HUES64 (cell line): Measurements from ENCODE around the gene SAC3D1.

ENCODE experiments used
- H3K27ac ChIP-seq: 2 replicates; pipeline ENCODE4 v1.7.0; 2013; ENCODE audit warnings: low read depth, low read length, inconsistent platforms
- H3K27me3 ChIP-seq: 2 replicates; pipeline ENCODE4 v1.6.1; 2013; ENCODE audit warnings: mild to moderate bottlenecking, low read length; ENCODE audit not compliant: insufficient read depth
- H3K36me3 ChIP-seq: 2 replicates; pipeline ENCODE4 v1.6.1; 2013; ENCODE audit warnings: mild to moderate bottlenecking, low read length; ENCODE audit not compliant: insufficient read depth
- H3K4me1 ChIP-seq: 2 replicates; pipeline ENCODE4 v1.6.1; 2013; ENCODE audit warnings: mild to moderate bottlenecking, low read length, moderate library complexity; ENCODE audit not compliant: insufficient read depth
- H3K4me3 ChIP-seq: 2 replicates; pipeline ENCODE4 v1.5.1; 2013; ENCODE audit warnings: mild to moderate bottlenecking, low read length, moderate library complexity
- H3K9ac ChIP-seq: 2 replicates; pipeline ENCODE4 v1.6.1; 2013; ENCODE audit warnings: mild to moderate bottlenecking, low read depth, low read length
- H3K9me3 ChIP-seq: 2 replicates; pipeline ENCODE4 v1.6.1; 2013; ENCODE audit warnings: low read depth, low read length; ENCODE audit not compliant: insufficient read depth
- WGBS: fragments of 150-250, 120-280 bp; methylation state at CpG from one replicate; pipeline ENCODE4 v1.1.7; 2013; ENCODE audit warnings: missing lambda C conversion rate; 5-methylcytosine and 5-hydroxymethylcytosine counted together

The SAC3D1 gene

DNA sequence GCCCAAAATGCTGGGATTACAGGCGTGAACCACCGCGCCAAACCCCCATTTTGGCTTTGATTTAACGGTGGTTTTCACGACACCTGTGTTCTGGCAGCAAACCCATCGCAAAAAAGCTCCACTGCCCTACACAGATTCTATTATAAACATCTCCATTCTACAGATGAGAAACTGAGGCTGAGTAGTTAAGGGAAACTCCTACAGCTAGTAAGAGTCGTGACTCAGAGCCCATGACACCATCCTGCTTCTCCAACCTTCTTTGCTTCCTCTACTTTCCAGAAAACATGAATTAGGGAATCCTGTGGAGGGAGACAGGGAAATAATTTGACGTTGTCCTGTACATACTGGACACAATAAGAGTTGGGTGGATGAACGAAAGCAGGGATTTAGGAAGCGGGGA, 14.2 kb upstream of the SAC3D1 start:
- Histone ChIP-seq H3K9ac (peak overlapping the region; percentile 45; the same call in 1 of the 2 replicates), H3K4me1 (peaks cover 3% of the 10 kb centered on the region; the same call in 1 of the 2 replicates), H3K27me3 (no peaks in the 10 kb centered on the region), H3K4me3 (peak overlapping the region; percentile 69), H3K27ac (no peak overlapping the region), H3K9me3 (no peaks in the 10 kb centered on the region), H3K36me3 (peaks cover 4% of the 10 kb centered on the region; the same call in 1 of the 2 replicates)
- 58% methylated on average over 10 of the region's 10 CpGs for WGBS

DNA sequence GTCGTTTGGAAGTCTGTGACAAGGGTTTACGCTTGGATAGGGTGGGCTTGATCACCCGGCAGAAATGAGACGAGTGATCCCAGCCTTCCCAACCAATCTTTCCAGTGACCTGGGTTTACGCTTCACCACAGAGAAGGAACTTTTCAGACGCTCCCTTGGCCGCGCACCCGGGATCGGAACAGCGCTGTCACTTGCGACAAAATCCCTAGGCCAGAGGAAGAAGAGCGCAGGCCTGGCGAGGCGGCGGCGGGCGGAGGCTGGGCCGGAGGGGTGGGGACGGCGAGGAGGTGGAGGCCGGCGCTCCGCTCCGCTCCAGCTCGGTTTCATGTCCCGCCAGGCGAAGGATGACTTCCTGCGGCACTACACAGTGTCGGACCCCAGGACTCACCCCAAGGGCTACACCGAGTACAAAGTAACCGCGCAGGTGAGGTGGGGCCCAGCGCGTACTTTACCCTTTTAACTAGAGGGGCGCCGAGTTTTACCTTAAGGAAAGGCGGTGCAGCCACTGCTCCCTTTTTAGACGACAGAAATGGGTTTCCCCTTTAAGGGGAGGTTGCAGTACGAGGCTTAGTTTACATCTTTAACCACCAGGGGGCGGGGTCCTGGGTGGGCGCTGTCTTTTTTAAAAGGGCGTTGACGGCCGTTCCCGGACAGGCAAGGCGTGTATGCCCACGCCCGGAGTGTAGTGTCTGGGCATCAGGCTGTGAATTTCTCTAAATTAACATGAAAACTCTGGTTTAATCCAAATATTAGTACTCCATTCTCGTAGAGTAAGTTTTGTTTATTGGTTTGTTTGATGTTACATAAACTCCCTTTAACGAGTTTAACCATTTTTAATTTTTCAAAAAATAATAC, 13.6 kb upstream of the SAC3D1 start, which contains the start of gene SNX15:
Gene SNX15 (plus strand): TSS at position 227 of the 855 bp plus-strand sequence. CDS start 99 bp downstream, at position 326.
- H3K4me1 ChIP-seq: peaks cover 3% of the 10 kb centered on the region; the same call in 1 of the 2 replicates
- peak within 1 kb of the TSS; percentile 70 for H3K9ac ChIP-seq
- peak within 1 kb of the TSS; percentile 69 for H3K4me3 ChIP-seq
- no peaks in the 10 kb centered on the region for H3K9me3 ChIP-seq
- 1% methylated on average over 49 of the region's 51 CpGs for WGBS
- H3K27ac ChIP-seq: peak within 1 kb of the TSS; percentile 62
- H3K36me3 ChIP-seq: no peaks in the 10 kb centered on the region
- H3K27me3 ChIP-seq: no peaks in the 10 kb centered on the region

DNA sequence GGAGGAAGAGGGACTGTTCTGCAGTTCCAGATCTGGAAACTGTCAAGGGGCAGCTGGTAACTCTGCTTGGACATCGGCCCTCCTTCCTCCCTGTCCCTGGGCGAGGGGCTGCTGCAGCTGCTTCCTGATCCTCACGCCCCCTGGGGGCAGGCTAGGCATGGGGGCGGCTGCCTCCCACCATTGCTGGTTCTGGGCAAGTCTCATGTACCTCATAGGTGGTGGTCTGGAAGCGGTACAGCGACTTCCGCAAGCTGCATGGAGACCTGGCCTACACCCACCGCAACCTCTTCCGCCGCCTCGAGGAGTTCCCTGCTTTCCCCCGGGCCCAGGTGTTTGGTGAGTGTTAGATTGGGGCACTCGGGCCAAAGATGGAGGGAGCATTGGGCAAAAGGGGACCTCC, 8.8 kb upstream of the SAC3D1 start:
- Histone ChIP-seq H3K4me1 (no peaks in the 10 kb centered on the region), H3K9me3 (no peaks in the 10 kb centered on the region), H3K4me3 (no peak overlapping the region), H3K36me3 (peaks cover 11% of the 10 kb centered on the region; the same call in 1 of the 2 replicates), H3K27me3 (no peaks in the 10 kb centered on the region), H3K27ac (no peak overlapping the region), H3K9ac (no peak overlapping the region)
- 82% methylated on average over 13 of the region's 13 CpGs for WGBS

DNA sequence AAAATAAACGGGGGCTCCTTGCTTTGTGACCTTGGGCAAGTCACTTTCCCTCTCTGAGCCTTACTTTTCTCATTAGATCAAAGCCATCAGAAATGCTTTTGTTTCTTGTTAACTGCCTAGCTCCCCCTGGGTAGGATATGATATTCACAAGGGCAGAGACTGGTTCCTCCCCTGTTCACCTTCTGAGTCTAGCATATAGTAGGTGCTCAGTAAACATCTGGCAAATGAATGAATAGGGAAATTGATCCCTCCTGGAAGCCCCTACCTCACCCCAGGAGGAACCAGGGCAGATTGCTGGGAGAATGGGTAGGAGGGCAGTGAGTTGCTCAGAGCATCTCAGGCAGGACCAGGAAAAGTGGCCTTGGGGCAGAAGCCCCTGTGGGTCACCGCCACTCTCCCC, 6.6 kb upstream of the SAC3D1 start:
- Histone ChIP-seq H3K4me1 (no peaks in the 10 kb centered on the region), H3K27me3 (no peaks in the 10 kb centered on the region), H3K9ac (no peak overlapping the region), H3K27ac (no peak overlapping the region), H3K9me3 (no peaks in the 10 kb centered on the region), H3K36me3 (peaks cover 14% of the 10 kb centered on the region; the same call in 1 of the 2 replicates), H3K4me3 (no peak overlapping the region)
- 94% methylated on average over 2 of the region's 2 CpGs for WGBS

DNA sequence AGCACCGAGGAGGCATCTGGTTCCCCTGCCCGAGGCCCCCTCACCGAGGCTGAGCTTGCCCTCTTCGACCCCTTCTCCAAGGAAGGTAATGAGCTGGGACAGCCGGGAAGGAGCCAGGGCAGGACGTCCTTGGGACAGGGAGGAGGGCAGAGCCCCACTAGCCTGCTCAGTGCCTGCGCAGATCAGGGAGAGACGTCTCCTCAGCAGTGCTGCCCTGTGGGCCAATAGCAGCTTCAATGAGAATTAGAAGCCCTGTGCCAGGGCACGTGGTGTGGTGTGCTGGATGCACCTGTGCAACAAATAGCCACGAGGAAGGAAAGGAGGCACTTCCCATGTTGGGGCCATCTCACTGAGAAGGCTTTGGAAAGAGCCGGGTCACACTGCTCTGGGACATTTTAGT, 5.4 kb upstream of the SAC3D1 start:
- Histone ChIP-seq H3K27ac (no peak overlapping the region), H3K4me3 (no peak overlapping the region), H3K9me3 (no peaks in the 10 kb centered on the region), H3K36me3 (peaks cover 14% of the 10 kb centered on the region; the same call in 1 of the 2 replicates), H3K9ac (no peak overlapping the region), H3K27me3 (no peaks in the 10 kb centered on the region), H3K4me1 (peaks cover 5% of the 10 kb centered on the region; the same call in 1 of the 2 replicates)
- 92% methylated on average over 11 of the region's 11 CpGs for WGBS

DNA sequence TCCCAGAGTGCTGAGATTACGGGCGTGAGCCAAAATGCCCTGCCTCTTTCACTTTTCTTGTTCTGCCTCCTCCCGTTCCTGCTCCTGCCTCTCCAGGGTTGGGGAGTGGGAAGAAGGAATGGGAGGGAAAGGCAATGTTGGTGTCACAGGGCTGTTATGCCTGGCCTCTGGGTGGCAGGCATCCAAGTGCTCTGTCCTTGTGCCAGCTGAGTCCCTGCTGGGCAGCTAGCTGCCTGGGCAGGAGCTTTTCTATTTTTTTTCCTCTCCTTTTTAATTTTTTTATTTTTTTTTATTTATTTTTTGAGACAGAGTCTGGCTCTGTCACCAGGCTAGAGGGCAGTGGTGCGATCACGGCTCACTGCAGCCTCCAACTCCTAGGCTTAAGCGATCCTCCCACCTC, 4.1 kb upstream of the SAC3D1 start:
- Histone ChIP-seq H3K9ac (no peak overlapping the region), H3K4me3 (no peak overlapping the region), H3K27me3 (no peaks in the 10 kb centered on the region), H3K4me1 (peaks cover 5% of the 10 kb centered on the region; the same call in 1 of the 2 replicates), H3K27ac (no peak overlapping the region), H3K9me3 (no peaks in the 10 kb centered on the region), H3K36me3 (peaks cover 14% of the 10 kb centered on the region; the same call in 1 of the 2 replicates)
- WGBS: 96% methylated on average over 6 of the region's 6 CpGs

DNA sequence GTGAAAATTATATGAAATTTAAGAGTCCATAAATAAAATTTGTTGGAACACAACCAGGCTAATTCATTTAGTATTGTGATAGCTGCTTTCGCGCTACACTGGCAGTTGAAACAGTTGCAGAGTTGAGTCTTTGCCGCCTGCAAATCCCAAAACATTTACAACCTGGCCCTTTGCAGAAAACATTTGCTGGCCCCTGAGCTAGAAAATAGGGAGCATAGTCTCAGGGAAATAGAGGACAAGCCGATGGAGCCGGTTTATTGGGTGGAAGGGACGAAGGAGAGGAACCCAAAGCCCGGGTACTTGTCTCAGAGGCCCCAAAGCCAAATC, 527 bp upstream of the SAC3D1 start:
- Histone ChIP-seq H3K9ac (peak overlapping the region; percentile 90), H3K4me1 (peaks cover 5% of the 10 kb centered on the region; the same call in 1 of the 2 replicates), H3K9me3 (no peaks in the 10 kb centered on the region), H3K36me3 (peaks cover 33% of the 10 kb centered on the region), H3K4me3 (peak overlapping the region; percentile 95), H3K27me3 (no peaks in the 10 kb centered on the region), H3K27ac (peak overlapping the region; percentile 95)
- WGBS: 24% methylated on average over 7 of the region's 7 CpGs

DNA sequence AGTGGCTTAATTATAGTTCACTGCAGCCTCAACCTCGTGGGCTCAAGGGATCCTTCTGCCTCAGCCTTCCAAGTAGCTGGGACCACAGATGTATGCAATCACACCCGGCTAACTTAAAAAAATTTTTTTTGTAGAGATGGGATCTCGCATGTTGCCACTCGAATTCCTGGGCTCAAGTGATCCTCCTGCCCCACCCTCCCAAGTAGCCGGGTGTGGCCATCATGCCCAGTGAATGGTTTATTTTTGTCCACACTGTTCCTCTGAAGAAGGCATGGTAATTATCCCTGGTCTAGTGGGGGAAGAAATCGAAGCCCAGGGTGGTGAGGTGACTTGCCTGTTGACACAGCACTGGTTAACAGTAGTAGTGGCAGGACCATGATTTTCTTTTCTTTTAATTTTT, 1.9 kb downstream of the SAC3D1 start:
- Histone ChIP-seq H3K27me3 (no peaks in the 10 kb centered on the region), H3K4me3 (no peak overlapping the region; the same call in 1 of the 2 replicates), H3K4me1 (peaks cover 5% of the 10 kb centered on the region; the same call in 1 of the 2 replicates), H3K9me3 (no peaks in the 10 kb centered on the region), H3K27ac (no peak overlapping the region), H3K36me3 (peaks cover 36% of the 10 kb centered on the region), H3K9ac (no peak overlapping the region)
- 97% methylated on average over 6 of the region's 6 CpGs for WGBS

DNA sequence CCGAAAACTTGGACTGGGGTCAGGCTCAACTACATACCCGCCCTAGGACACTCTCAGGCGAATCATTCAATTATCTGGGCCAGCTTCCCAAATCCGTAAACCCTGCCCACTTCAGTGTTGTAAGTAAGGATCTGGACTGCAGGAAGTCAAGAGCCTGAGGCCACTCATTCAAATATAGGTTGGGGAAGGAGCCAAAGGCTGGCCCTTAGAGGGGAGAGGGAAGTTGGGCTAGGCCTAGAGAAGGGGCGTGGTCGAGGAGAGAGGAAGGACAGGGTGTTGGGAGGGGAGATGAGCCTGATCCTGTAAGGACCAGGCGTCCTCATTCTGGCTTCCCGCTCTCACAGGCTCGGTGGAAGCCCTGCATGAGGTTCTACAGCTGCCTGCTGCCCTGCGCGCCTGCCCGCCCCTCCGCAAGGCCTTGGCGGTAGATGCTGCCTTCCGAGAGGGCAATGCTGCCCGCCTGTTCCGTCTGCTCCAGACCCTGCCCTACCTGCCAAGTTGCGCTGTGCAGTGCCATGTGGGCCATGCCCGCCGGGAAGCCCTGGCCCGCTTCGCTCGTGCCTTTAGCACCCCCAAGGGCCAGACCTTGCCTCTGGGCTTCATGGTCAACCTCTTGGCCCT, 3.0 kb downstream of the SAC3D1 start:
- no peaks in the 10 kb centered on the region for H3K9me3 ChIP-seq
- 96% methylated on average over 23 of the region's 23 CpGs for WGBS
- no peak overlapping the region for H3K9ac ChIP-seq
- H3K27me3 ChIP-seq: no peaks in the 10 kb centered on the region
- peaks cover 5% of the 10 kb centered on the region; the same call in 1 of the 2 replicates for H3K4me1 ChIP-seq
- H3K4me3 ChIP-seq: no peak overlapping the region
- peaks cover 33% of the 10 kb centered on the region for H3K36me3 ChIP-seq
- no peak overlapping the region for H3K27ac ChIP-seq

DNA sequence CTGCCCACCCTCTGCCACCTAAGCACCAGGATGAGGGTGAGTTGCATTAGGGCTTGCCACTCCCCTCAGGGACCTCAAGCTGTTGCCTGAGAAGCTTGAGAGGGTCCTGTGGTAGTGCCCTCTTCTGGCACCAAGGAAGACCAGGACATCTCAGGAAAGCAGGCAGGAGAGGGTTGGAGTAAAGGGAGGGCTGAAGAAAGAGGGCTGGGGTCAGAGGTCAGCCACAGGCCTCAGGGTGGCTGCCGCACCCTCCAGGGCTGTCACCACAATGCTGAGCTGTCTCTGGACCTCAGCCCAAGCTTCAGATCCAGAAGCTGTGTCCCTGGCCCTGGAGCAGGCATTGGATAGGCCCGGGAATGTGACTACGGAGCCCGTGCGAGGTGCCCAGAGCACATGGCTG, 4.1 kb downstream of the SAC3D1 start:
- WGBS: 95% methylated on average over 5 of the region's 5 CpGs
- H3K27me3 ChIP-seq: no peaks in the 10 kb centered on the region
- peaks cover 5% of the 10 kb centered on the region; the same call in 1 of the 2 replicates for H3K4me1 ChIP-seq
- no peaks in the 10 kb centered on the region for H3K9me3 ChIP-seq
- H3K27ac ChIP-seq: no peak overlapping the region
- H3K36me3 ChIP-seq: peaks cover 33% of the 10 kb centered on the region
- H3K9ac ChIP-seq: no peak overlapping the region
- H3K4me3 ChIP-seq: no peak overlapping the region

DNA sequence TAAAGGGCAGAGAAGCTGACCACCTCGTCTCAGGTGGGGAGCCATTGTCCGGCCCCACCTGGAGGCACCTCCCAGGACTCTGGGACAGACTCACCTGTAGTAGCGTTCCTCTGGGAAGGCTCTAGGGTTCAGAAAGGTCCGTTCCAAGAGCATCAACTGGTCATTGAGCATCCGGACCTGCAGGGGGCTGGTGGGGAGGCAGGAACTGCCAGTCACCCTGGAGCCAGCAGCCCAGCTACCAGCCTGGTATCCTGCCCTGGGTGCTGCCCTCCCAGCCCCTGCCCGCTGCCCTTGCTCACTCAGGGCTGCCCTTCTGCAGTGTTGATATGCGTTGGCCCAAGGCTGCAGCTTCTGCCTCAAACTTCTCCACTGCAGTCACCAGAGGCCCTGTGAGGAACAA, 4.7 kb downstream of the SAC3D1 start:
- no peaks in the 10 kb centered on the region for H3K9me3 ChIP-seq
- WGBS: 92% methylated on average over 7 of the region's 7 CpGs
- no peak overlapping the region for H3K27ac ChIP-seq
- no peak overlapping the region for H3K4me3 ChIP-seq
- no peaks in the 10 kb centered on the region for H3K27me3 ChIP-seq
- no peaks in the 10 kb centered on the region for H3K4me1 ChIP-seq
- no peak overlapping the region for H3K9ac ChIP-seq
- peaks cover 33% of the 10 kb centered on the region for H3K36me3 ChIP-seq
